GM12878 (cell line): Measurements from ENCODE around the gene MISP3. TPM values are rescaled to one million over a fixed set of nuclear protein-coding genes. Genes with fewer than 3 reads are reported as not detected.
A peak's percentile ranks its signal among the peaks of the same experiment; 100 is the strongest.

Experiments used
- ATAC-seq: fragments of 200-7000 bp; cut with Tn5 transposase; 3 replicates; pipeline ENCODE4 v1.9.1; 2020; ENCODE audit warnings: mild to moderate bottlenecking, moderate library complexity
- BruUV-seq: library from RNA; stranded (reverse); fragments of 400-500 nt; replicated peaks from 2 replicates; lab custom pipeline; 2021; lab: Mats Ljungman, UMichigan
- CTCF ChIA-PET: fragments of 300-600 bp; sonication (Branson Sonifier 250); formaldehyde crosslinking; extraction: SDS; loops from one replicate; lab custom pipeline; 2021; ENCODE audit warnings: inconsistent platforms; lab: Yijun Ruan, JAX
- POLR2A ChIA-PET: fragments of 350-600 bp; formaldehyde crosslinking; extraction: SDS; loops from one replicate; lab custom pipeline; 2021; ENCODE audit warnings: inconsistent platforms; lab: Charles Lee
- RAD21 ChIA-PET: fragments of 300-600 bp; sonication (Branson Sonifier 250); formaldehyde crosslinking; loops from one replicate; lab custom pipeline; 2023; ENCODE audit warnings: antibody characterized with exemption; ENCODE audit not compliant: unreplicated experiment; lab: Charles Lee
- SMC1A ChIA-PET: fragments of 300-600 bp; sonication (Branson Sonifier 250); formaldehyde crosslinking; loops from one replicate; lab custom pipeline; 2023; ENCODE audit not compliant: unreplicated experiment, uncharacterized antibody; lab: Charles Lee
- DNase-seq: peaks from one replicate; pipeline ENCODE4 v3.0.0-alpha.2; 2011; ENCODE audit warnings: low read depth, low spot score
- FAIRE-seq: peaks from 3 replicates; lab custom pipeline; 2011; peaks lifted over from hg19 to GRCh38; lab: Jason Lieb, UNC
- H2AFZ ChIP-seq: 2 replicates; pipeline ENCODE4 v1.6.0; 2011; ENCODE audit warnings: low read depth, low read length, control low read depth; ENCODE audit not compliant: control insufficient read depth
- H3K27ac ChIP-seq: 2 replicates; pipeline ENCODE4 v1.5.1; 2011; ENCODE audit warnings: control low read depth; ENCODE audit not compliant: control insufficient read depth, insufficient read depth
- H3K27me3 ChIP-seq, 2 experiments: replicated peaks in 1 of 2; 2 replicates each; pipeline versions ENCODE4 v1.6.0 to v1.6.1; 2011; ENCODE audit warnings: low read length in 1 of 2; ENCODE audit not compliant: control insufficient read depth in 2 of 2, insufficient read depth in 2 of 2
- H3K36me3 ChIP-seq, 2 experiments: 2 replicates each; pipeline ENCODE4 v1.5.1; 2011; ENCODE audit warnings: low read length in 1 of 2; ENCODE audit not compliant: control insufficient read depth in 2 of 2, insufficient read depth in 2 of 2
- H3K4me1 ChIP-seq: 2 replicates; pipeline ENCODE4 v1.6.1; 2011; ENCODE audit warnings: mild to moderate bottlenecking, low read length, moderate library complexity, mixed read lengths; ENCODE audit not compliant: control insufficient read depth, insufficient read depth
- H3K4me2 ChIP-seq: 2 replicates; pipeline ENCODE4 v1.6.0; 2011; ENCODE audit warnings: control low read depth; ENCODE audit not compliant: control insufficient read depth, insufficient read depth
- H3K4me3 ChIP-seq: fragments of 200-600 bp; sonication (generic); 2 replicates; pipeline ENCODE4 v1.5.1; 2016
- H3K79me2 ChIP-seq: 2 replicates; pipeline ENCODE4 v1.6.0; 2011; ENCODE audit warnings: low read length; ENCODE audit not compliant: control insufficient read depth, insufficient read depth
- H3K9ac ChIP-seq: 2 replicates; pipeline ENCODE4 v1.8.0; 2011; ENCODE audit warnings: low read length, control low read depth, mixed read lengths; ENCODE audit not compliant: control insufficient read depth, insufficient read depth
- H3K9me3 ChIP-seq: replicated peaks from 3 replicates; pipeline ENCODE4 v1.5.1; 2011; ENCODE audit warnings: mild to moderate bottlenecking, low read length; ENCODE audit not compliant: control insufficient read depth, insufficient read depth
- H4K20me1 ChIP-seq: 2 replicates; pipeline ENCODE4 v1.6.0; 2011; ENCODE audit not compliant: control insufficient read depth, insufficient read depth
- CTCF ChIP-seq, 3 experiments: IDR thresholded peaks in 2 of 3; conservative IDR thresholded peaks in 1 of 3; 2 replicates each; pipeline ENCODE4 v1.5.1; 2011; ENCODE audit warnings: low read depth in 3 of 3, low read length in 3 of 3, mild to moderate bottlenecking in 3 of 3, control low read depth in 2 of 3, moderate library complexity in 2 of 3, inconsistent platforms in 1 of 3, mixed read lengths in 1 of 3; ENCODE audit not compliant: control insufficient read depth in 2 of 3, insufficient read depth in 1 of 3; ENCODE audit errors: extremely low read depth in 1 of 3
- HSF1 ChIP-seq: fragments of 150-350 bp; IDR thresholded peaks from 2 replicates; pipeline ENCODE4 v1.6.1; 2014; ENCODE audit warnings: mild to moderate bottlenecking, low read depth, low read length
- IKZF1 ChIP-seq: fragments of 450-650 bp; conservative IDR thresholded peaks from 2 replicates; pipeline ENCODE4 v1.6.1; 2017; ENCODE audit warnings: antibody characterized with exemption, mild to moderate bottlenecking
- IKZF2 ChIP-seq, 2 experiments: fragments of 450-650 bp; IDR thresholded peaks; 2 replicates each; pipeline ENCODE4 v1.6.1; 2017; ENCODE audit warnings: mild to moderate bottlenecking in 2 of 2, moderate library complexity in 2 of 2
- JUND ChIP-seq: IDR thresholded peaks from 2 replicates; pipeline ENCODE4 v1.6.1; 2012; ENCODE audit warnings: low read depth, mild to moderate bottlenecking, low read length, improper control_type of control experiment, moderate library complexity
- KAT2A ChIP-seq: conservative IDR thresholded peaks from 2 replicates; pipeline ENCODE4 v1.6.1; 2011; ENCODE audit warnings: low read depth, low read length; ENCODE audit not compliant: control insufficient read depth
- MEF2A ChIP-seq: IDR thresholded peaks from 2 replicates; pipeline ENCODE4 v1.6.1; 2011; ENCODE audit warnings: low read depth, mild to moderate bottlenecking, low read length, moderate library complexity; ENCODE audit not compliant: insufficient read depth
- MXI1 ChIP-seq: fragments of 150-350 bp; IDR thresholded peaks from 2 replicates; pipeline ENCODE4 v1.6.1; 2011; ENCODE audit warnings: low read depth, mild to moderate bottlenecking, inconsistent platforms, low read length, improper control_type of control experiment
- NFYB ChIP-seq: IDR thresholded peaks from 2 replicates; pipeline ENCODE4 v1.6.1; 2011; ENCODE audit warnings: low read depth, mild to moderate bottlenecking, low read length, improper control_type of control experiment, moderate library complexity; ENCODE audit not compliant: insufficient read depth
- RUNX3 ChIP-seq: IDR thresholded peaks from 2 replicates; pipeline ENCODE4 v1.6.1; 2012; ENCODE audit warnings: low read length, inconsistent platforms
- SMAD1 ChIP-seq: fragments of 450-650 bp; IDR thresholded peaks from 2 replicates; pipeline ENCODE4 v1.6.1; 2018; ENCODE audit warnings: mild to moderate bottlenecking, low read depth; ENCODE audit not compliant: partially characterized antibody
- TARDBP ChIP-seq: IDR thresholded peaks from 2 replicates; pipeline ENCODE4 v1.6.1; 2016; ENCODE audit warnings: borderline replicate concordance
- YY1 ChIP-seq: IDR thresholded peaks from 2 replicates; pipeline ENCODE4 v1.6.1; 2011; ENCODE audit warnings: low read depth, mild to moderate bottlenecking, low read length
- ZNF217 ChIP-seq: fragments of 450-650 bp; IDR thresholded peaks from 2 replicates; pipeline ENCODE4 v1.6.1; 2017; ENCODE audit warnings: antibody characterized with exemption, mild to moderate bottlenecking
- WGBS: methylation state at CpG from one replicate; pipeline ENCODE4 v1.1.6; 2016; ENCODE audit warnings: low lambda C conversion rate; ENCODE audit not compliant: insufficient replicate concordance, insufficient coverage; ENCODE audit errors: missing lambda C conversion rate; 5-methylcytosine and 5-hydroxymethylcytosine counted together
- in situ Hi-C: fragments of 300-500 bp; cut with MboI; formaldehyde crosslinking; loops from 9 replicates; pipeline ENCODE4 v1.14.3; 2018; ENCODE audit warnings: mixed read lengths
- intact Hi-C: fragments of 100-400 bp; cut with micrococcal nuclease; formaldehyde crosslinking; loops from one replicate; pipeline ENCODE4 v1.14.2; 2022; ENCODE audit not compliant: unreplicated experiment
- polyA plus RNA-seq, 11 experiments: library from polyadenylated mRNA; depleted of rRNA in 4 of 11; unstranded in 6 of 11; stranded (reverse) in 5 of 11; fragments of >200 nt; fragmentation: Nextera tagmentation in 4 of 11; fragmentation: Illumina TruSeq in 1 of 11; extraction: Ambion mirVana in 4 of 11; extraction: Trizol in 1 of 11; gene quantifications; 1 replicate in 1 of 11; 2 replicates in 10 of 11; pipeline versions ENCODE4 v1.2.1 to v1.2.3, GENCODE V29; 2011 to 2016; ENCODE audit warnings: inconsistent platforms in 2 of 11, missing spikeins in 2 of 11, low read depth in 1 of 11
- total RNA-seq, 4 experiments: library from RNA; depleted of rRNA in 3 of 4; stranded (reverse); fragments of >200 nt in 3 of 4; fragmentation: Illumina TruSeq in 1 of 4; extraction: Trizol in 1 of 4; gene quantifications; 2 replicates each; pipeline versions ENCODE4 v1.2.1 to v1.2.3, GENCODE V29; 2013 to 2021
- TF ChIP-seq, protein P1 (sequence below): fragments of 450-650 bp; IDR thresholded peaks from 2 replicates; pipeline ENCODE4 v1.6.1; 2016; ENCODE audit warnings: mild to moderate bottlenecking
- TF ChIP-seq, protein P2 (sequence below): fragments of 450-650 bp; IDR thresholded peaks from 2 replicates; pipeline ENCODE4 v1.6.1; 2014; ENCODE audit warnings: mild to moderate bottlenecking

MISP3 gene
- total and polyA plus RNA-seq, 10 of the 15 experiments (the other 5 are each of a cell fraction or from before 2014, with no cell fraction given): 0.07 to 1.4 (median 0.64) TPM

DNA sequence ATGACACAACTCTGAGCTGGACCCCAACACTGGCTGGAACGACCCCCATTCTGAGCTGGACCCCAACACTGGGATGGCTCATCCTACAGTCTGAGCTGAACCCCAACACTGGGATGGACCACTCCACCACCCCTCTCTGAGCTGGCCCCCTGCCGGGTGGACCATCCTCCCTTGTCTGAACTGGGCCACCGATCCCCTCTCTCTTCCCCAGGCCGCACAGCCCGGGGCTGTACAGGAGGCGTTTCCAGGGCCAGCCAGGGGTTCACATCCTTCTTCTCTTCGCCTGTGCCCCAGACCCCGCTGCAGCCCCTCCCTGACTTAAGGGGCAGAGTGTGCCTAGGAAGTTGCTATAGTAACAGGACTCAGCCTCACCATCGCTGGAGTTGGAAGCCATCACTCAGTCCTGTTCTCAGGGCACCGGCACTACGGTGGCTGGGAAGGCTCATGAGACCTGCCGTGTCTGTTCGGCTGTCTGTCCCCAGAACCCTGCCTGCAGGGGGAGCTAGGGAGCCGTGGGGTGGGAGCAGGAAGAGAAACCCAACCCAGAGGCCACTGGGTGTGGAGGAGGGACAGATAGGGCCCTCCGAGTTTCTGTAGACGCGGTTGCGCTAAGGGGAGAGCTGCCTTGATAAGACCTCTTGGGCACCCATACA lies 41.3 kb downstream of the MISP3 start:
- FAIRE-seq (no peak), ATAC-seq (no peak), DNase-seq (no peak)
- in situ Hi-C loops: no loop called here
- Histone ChIP-seq H3K79me2 (peaks cover 8% of the 10 kb centered on the region), H3K9ac (no peak overlapping the region), H3K27ac (no peak overlapping the region), H3K27me3 (no peaks in the 10 kb centered on the region), H2AFZ (no peak overlapping the region), H3K4me1 (peaks cover 14% of the 10 kb centered on the region), H3K9me3 (no peaks in the 10 kb centered on the region), H3K4me2 (no peak overlapping the region), H3K4me3 (no peak overlapping the region), H3K36me3 (peaks cover 0 to 1% of the 10 kb centered on the region in 2 experiments; a peak in 1 of 4 replicates), H4K20me1 (no peaks in the 10 kb centered on the region)
- ChIA-PET CTCF (interaction anchor here (0.9 to 5.3 kb wide), 19 partner anchors 8 to 233 kb away, joined by 3 to 38 read pairs (median 6); partner anchors contain the start of genes ASF1B, C19orf67, DCAF15 and MISP3), RAD21 (interaction anchor here (0.7 to 3.0 kb wide), 7 partner anchors 9 to 235 kb away, joined by 3 to 14 read pairs (median 8); partner anchors contain the start of genes ASF1B and IL27RA), POLR2A (interaction anchor here (1.1 to 2.3 kb wide), 3 partner anchors 21 to 161 kb away, joined by 3 to 8 read pairs (median 4); no protein-coding TSS in a partner anchor), SMC1A (interaction anchor here (1.0 to 3.0 kb wide), 4 partner anchors 10 to 42 kb away, joined by 3 to 14 read pairs (median 7); partner anchors contain the start of genes ASF1B and MISP3)
- WGBS: 83% methylated on average over 18 of the region's 18 CpGs
- no TSS peak for BruUV-seq
- intact Hi-C loops: no loop called here
- TF ChIP-seq HSF1: no peak
- no peak for TF ChIP-seq SMAD1
- no peak for TF ChIP-seq RUNX3
- TF ChIP-seq KAT2A: no peak
- TF ChIP-seq YY1: 0 out of 2 replicates have a peak, but pooled peaks have one; percentile 42
- TF ChIP-seq MXI1: no peak
- TF ChIP-seq ZNF217: no peak
- peak; percentile 19 to 47 (median 41) for TF ChIP-seq CTCF (IDR thresholded peaks at IDR 0.05 in 2 of 3, conservative IDR thresholded peaks at IDR 0.05 in 1 of 3; ENCODE audit: control insufficient read depth in 2 of 3, extremely low read depth in 1 of 3, insufficient read depth in 1 of 3, low read depth in 3 of 3, low read length in 3 of 3)
- no peak for TF ChIP-seq NFYB
- TF ChIP-seq, protein P1, sequence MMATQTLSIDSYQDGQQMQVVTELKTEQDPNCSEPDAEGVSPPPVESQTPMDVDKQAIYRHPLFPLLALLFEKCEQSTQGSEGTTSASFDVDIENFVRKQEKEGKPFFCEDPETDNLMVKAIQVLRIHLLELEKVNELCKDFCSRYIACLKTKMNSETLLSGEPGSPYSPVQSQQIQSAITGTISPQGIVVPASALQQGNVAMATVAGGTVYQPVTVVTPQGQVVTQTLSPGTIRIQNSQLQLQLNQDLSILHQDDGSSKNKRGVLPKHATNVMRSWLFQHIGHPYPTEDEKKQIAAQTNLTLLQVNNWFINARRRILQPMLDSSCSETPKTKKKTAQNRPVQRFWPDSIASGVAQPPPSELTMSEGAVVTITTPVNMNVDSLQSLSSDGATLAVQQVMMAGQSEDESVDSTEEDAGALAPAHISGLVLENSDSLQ: 0 out of 2 replicates have a peak, but pooled peaks have one; percentile 22
- no peak for TF ChIP-seq IKZF2 (IDR thresholded peaks at IDR 0.05)
- TF ChIP-seq TARDBP: no peak
- no peak for TF ChIP-seq JUND
- TF ChIP-seq MEF2A: no peak
- TF ChIP-seq, protein P2, sequence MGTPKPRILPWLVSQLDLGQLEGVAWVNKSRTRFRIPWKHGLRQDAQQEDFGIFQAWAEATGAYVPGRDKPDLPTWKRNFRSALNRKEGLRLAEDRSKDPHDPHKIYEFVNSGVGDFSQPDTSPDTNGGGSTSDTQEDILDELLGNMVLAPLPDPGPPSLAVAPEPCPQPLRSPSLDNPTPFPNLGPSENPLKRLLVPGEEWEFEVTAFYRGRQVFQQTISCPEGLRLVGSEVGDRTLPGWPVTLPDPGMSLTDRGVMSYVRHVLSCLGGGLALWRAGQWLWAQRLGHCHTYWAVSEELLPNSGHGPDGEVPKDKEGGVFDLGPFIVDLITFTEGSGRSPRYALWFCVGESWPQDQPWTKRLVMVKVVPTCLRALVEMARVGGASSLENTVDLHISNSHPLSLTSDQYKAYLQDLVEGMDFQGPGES: no peak
- 0 out of 2 replicates have a peak, but pooled peaks have one; percentile 3 for TF ChIP-seq IKZF1
